AG10803 (cell line): ENCODE results near the gene CRTAC1.

Experiments
- DNase-seq: peaks from one replicate; pipeline ENCODE4 v3.0.0; 2010; ENCODE audit warnings: low read depth
- H3K4me3 ChIP-seq: 2 replicates; pipeline ENCODE4 v1.5.1; 2011; ENCODE audit warnings: mild to moderate bottlenecking, low read length, control low read depth
- TF ChIP-seq, protein P1 (sequence below): conservative IDR thresholded peaks from 2 replicates; pipeline ENCODE4 v1.5.1; 2011; ENCODE audit warnings: mild to moderate bottlenecking, low read length, control low read depth, inconsistent platforms

CRTAC1 gene

DNA sequence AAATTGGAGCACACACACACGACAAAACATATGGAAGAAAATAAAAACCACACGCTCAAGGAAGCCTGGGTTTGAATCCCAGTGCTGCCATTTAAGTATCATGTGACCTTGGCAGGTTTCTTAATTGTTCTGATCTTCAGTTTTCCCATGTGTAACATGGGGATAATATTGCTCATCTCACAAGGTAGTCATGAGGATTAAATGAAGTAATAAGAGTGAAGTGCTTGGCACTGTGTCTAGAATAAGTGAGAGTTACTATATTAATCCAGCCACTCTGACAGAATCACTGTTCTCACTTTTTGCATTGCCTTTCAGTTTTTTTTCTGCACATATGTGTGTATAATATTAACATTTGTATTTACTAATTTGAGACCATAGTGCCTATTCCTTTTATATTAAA lies 137.5 kb downstream of the CRTAC1 start:
- TF ChIP-seq, protein P1, sequence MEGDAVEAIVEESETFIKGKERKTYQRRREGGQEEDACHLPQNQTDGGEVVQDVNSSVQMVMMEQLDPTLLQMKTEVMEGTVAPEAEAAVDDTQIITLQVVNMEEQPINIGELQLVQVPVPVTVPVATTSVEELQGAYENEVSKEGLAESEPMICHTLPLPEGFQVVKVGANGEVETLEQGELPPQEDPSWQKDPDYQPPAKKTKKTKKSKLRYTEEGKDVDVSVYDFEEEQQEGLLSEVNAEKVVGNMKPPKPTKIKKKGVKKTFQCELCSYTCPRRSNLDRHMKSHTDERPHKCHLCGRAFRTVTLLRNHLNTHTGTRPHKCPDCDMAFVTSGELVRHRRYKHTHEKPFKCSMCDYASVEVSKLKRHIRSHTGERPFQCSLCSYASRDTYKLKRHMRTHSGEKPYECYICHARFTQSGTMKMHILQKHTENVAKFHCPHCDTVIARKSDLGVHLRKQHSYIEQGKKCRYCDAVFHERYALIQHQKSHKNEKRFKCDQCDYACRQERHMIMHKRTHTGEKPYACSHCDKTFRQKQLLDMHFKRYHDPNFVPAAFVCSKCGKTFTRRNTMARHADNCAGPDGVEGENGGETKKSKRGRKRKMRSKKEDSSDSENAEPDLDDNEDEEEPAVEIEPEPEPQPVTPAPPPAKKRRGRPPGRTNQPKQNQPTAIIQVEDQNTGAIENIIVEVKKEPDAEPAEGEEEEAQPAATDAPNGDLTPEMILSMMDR: no peak
- no peak overlapping the region for H3K4me3 ChIP-seq
- no peak for DNase-seq

DNA sequence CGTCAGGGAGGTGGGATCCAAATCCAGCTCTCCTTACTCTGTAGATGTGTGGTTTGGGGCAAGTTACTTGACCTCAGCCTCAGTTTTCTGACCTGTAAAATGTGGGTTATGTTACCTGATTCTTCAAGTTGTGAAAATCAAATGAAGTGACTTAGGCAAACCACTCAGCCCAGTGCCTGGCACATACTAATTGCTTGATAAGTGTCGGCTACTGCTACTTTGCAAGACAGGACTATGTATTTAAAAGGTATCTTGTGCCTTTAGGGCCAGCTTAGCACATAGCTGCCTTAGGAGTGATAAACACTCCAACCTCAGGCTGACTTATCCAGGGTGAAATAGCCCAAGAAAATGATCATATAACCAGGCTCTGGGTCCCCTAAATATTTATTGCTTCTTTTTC lies 137.9 kb downstream of the CRTAC1 start:
- DNase-seq: no peak
- no peak overlapping the region for H3K4me3 ChIP-seq
- TF ChIP-seq, protein P1: no peak

DNA sequence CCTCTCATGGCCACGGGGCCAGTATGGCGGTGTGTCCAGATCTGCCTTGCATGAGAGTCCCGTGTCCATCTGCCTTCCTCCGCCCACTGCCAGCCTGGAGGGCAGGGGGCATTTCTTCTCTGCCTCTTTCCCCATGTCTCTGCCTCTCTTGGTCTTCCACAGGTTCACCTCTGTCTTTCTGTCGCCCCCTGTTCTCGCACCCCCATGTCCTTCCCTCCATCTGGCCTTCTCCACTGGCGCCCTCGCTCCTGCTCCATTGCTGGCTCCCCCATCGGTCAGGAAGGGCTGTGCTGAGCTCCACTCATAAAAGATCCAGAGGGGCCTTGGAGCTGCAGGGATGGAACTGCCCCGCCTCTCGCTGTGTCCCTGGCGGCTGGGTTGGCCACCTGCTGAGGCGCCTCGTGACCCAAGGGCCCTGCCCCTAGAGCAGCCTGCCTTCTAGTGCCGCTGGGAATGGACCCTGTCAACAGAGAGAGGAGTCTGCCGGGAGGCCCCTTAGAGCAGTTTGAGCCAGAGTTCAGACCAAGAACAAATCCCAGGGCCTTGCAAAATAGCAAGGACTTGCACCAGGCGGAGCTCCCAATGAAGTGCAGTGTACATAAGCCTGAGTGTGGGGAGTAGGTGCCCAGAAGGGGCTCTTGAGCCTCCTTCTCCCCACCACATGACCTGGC lies 138.8 kb downstream of the CRTAC1 start:
- no peak overlapping the region for H3K4me3 ChIP-seq
- no peak for DNase-seq
- TF ChIP-seq, protein P1: no peak

DNA sequence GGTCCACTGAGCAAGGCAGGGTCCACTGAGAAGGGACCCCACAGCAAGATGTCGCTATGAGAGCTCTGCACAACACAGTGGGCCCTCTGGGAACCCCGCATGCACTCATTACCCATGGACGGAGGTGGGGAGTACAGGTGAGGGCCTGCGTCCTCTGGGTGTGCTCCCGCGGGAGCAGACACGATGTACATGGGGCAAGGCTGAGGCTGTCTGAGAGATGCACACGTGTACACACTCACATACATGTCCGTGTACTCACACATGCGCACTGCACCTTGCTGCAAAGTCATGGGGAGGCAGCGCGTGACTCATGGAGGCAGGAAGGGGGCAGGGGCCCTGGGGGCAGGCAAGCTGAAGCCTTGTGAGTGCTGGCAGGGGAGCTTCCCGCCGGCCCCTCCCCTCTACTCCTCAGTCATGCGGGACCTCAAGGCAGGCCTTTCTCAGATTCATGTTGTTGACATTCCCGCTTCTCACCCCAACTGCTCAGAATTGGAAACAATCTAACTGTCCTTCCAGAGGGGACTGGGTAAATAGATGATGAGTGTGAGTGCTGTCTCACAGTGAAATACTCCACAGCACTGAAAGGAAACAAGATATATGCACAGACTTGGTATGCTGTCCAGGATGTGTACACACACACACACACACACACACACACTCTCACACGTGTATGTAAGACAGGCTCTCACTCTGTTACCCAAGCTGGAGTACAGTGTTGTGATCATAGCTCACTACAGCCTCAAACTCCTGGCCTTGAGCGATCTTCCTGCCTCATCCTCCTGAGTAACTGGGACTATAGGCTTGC lies 140.8 kb downstream of the CRTAC1 start:
- H3K4me3 ChIP-seq: no peak overlapping the region
- TF ChIP-seq, protein P1: no peak
- DNase-seq: peak; percentile 29

DNA sequence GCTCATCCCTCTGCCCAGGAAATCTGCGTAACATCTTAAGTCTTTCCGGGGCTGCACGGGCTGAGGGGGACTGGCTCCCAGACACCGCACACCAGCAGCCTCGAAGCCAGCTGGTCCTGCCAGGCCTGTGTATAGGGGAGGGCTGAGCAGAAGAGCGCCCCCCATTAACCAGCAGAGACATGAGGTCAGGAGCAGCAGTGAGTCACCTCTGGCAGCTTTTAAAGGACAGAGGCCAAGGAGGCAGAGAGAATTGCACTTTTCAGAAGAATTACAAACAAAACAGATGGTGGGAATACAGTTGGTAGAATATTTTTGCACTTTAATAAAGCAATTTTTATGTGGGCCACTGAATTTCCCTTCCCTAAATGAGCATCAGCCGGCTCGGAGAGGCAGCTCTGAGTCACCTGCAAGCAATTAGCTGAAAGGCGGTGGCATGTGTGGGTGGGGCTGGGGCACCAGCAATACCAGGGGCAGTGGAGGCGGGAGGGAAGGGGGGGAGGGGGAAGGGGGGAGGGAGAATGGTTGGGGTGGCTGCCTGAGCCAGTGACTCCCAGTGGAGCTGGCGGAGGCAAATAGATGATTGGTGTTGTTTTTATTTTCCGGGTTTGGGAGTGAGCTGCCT lies 141.7 kb downstream of the CRTAC1 start:
- H3K4me3 ChIP-seq: no peak overlapping the region
- DNase-seq: peak; percentile 66
- TF ChIP-seq, protein P1: peak; percentile 14; the same call in 1 of the 2 replicates

DNA sequence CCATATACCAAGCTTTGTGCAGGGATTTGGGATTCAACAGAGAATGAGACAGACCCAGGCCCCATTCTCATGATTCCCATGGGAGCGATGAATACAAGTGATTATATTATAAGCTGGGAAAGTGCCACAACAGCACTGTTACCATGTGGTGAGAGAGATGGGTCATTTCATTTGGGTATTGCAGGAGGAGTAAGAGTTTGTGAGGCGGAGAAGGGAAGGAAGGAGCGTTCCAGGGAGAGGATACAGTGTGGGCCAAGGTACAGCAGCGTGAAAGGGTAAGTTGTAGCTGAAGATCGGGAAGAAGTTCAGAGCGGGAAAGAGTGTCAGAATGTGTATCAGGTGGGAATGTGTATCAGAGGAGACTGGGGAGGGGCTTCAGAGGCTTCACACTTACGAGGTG lies 142.3 kb downstream of the CRTAC1 start:
- DNase-seq: no peak
- no peak overlapping the region for H3K4me3 ChIP-seq
- TF ChIP-seq, protein P1: no peak
